ENCODE data around the gene RNU7-1. TPM values are rescaled to one million over a fixed set of nuclear protein-coding genes. Genes with fewer than 3 reads are reported as not detected.
"Not testable (repeated sequence)": the region's sequence is repeated elsewhere in the genome, so short reads cannot be mapped to it uniquely, and the experiment has no call there.

The RNU7-1 gene
- polyA plus RNA-seq (2012; ENCODE audit: missing spikeins) = not detected

DNA sequence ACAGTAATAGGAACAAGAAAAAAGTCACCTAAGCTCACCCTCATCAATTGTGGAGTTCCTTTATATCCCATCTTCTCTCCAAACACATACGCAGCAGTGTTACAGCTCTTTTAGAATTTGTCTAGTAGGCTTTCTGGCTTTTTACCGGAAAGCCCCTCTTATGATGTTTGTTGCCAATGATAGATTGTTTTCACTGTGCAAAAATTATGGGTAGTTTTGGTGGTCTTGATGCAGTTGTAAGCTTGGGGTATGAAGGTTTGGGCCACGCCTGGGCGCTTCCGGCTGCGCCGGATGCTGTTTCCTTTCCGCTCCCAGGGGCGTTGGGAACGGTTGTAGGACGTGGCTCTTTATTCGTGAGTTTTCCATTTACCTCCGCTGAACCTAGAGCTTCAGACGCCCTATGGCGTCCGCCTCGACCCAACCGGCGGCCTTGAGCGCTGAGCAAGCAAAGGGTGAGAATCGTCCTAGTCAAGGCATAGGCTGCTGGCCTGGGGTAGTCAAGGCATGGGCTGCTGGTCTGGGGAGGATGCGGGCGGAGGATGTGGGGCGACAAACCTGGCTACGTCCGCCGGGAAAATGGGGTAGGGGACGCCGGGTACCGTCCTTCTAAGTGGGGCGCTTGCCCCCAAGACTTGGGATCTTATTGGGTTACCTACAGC, at the start of gene RNU7-1, which contains the start of gene C12orf57:
Gene RNU7-1 (plus strand): TSS at position 95 of the 659 bp plus-strand sequence.
Gene C12orf57 (plus strand): TSS at position 301 of the 659 bp plus-strand sequence. CDS start 100 bp downstream, at position 401.
- peak; percentile 60; the same call in 1 of the 2 replicates for TF ChIP-seq TAF1 (IDR thresholded peaks at IDR 0.05; ENCODE audit: borderline replicate concordance, low read depth, low read length)
- peak; percentile 99 for TF ChIP-seq POLR2AphosphoS5 (IDR thresholded peaks at IDR 0.05; ENCODE audit: low read depth, low read length)
- TF ChIP-seq POLR2A (IDR thresholded peaks at IDR 0.05; ENCODE audit: low read depth, low read length) = peak; percentile 99
- DNase-seq (ENCODE audit: insufficient read length) = no peak
- FAIRE-seq = peak; percentile 91

DNA sequence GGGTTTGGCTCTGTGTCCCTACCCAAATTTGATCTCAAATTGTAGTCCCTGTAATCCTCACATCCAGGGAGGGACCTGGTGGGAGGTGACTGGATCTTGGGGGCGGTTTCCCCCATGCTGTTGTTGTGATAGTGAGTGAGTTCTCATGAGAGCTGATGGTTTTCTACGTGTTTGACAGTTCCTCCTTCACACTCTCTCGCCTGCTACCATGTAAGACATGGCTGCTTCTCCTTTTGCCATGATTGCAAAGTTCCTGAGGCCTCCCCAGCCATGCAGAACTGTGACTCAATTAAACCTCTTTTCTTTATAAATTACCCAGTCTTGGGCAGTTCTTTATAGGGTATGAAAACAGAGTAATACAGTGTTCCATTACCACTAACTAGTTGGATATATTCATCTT, 49.3 kb upstream of the RNU7-1 start:
- no peak for TF ChIP-seq TAF1 (IDR thresholded peaks at IDR 0.05; ENCODE audit: borderline replicate concordance, low read depth, low read length)
- no peak for TF ChIP-seq POLR2AphosphoS5 (IDR thresholded peaks at IDR 0.05; ENCODE audit: low read depth, low read length)
- TF ChIP-seq POLR2A (IDR thresholded peaks at IDR 0.05; ENCODE audit: low read depth, low read length) = no peak
- DNase-seq (ENCODE audit: insufficient read length) (no peak), FAIRE-seq (no peak)

DNA sequence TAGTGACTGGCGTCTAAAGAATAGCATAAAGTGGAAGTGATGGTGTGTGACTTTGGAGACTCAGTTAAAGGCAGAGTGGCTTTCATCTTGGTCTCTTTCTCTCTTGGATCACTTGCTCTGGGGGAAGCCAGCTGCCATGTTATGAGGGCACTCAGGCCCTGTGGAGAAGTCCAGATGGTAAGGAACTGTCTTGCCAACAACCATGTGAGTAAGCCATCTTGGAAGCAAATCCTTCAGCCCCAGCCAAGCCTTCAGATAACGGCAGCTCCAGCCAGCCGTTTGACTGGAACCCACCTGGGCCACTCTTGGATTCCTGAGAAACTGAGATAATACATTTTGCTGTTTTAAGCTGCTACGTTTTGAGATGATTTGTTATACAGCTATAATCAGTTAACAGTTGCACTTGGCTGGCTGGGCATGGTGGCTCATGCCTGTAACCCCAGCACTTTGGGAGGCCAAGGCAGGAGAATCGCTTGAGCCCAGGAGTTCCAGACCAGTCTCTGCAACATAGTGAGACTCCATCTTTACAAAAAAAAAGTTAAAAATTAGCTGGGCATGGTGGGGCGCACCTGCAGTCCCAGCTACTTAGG, 46.7 kb upstream of the RNU7-1 start:
- TF ChIP-seq POLR2AphosphoS5 (IDR thresholded peaks at IDR 0.05; ENCODE audit: low read depth, low read length) (no peak), TAF1 (IDR thresholded peaks at IDR 0.05; ENCODE audit: borderline replicate concordance, low read depth, low read length) (no peak), POLR2A (IDR thresholded peaks at IDR 0.05; ENCODE audit: low read depth, low read length) (no peak)
- FAIRE-seq (no peak), DNase-seq (ENCODE audit: insufficient read length) (no peak)

DNA sequence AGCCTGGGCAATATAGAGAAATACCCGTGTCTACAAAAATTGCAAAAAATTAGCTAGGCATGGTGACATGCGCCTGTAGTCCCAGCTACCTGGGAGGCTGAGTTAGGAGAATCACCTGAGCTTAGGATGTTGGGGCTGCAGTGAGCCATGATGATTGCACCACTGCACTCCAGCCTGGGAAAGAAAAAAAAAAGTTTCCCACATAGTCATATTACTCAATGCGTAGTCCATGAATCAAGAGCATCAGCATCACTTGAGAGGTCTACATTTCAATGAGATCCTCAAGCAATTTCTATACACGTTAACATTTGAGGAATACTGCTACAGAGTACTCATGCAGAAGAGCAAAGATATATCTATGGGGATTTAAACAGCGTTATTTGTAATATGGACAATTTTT, 44.2 kb upstream of the RNU7-1 start:
- DNase-seq (ENCODE audit: insufficient read length) (no peak), FAIRE-seq (no peak)

DNA sequence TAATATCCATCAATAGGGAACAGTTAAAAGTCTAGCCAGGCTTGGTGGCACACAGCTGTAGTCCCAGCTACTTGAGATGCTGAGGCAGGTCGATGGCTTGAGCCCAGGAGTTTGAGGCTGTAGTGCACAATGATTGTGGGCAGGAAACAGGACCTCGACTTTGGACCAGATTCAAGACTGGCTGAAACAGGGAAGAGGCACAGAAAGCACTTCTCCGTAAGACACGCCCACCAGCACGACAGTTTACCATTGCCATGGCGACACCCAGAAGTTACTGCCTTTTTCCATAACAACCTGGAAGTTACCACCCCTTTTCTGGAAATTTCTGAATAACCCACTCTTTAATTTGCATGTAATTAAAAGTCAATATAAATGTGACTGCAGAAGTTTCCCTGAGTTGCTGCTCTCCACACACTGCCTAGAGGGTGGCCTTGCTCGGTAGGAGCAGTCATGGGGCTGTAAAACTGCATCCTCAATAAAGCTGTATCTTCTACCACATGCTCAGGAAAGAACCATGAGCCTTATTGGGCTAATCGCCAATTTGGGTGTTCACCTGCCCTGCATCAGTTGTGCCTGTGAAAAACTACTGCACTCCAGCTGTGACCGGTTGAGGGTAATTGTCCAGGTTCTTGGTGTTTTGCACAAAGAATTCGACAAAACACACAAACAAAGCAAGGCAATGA, 43.6 kb upstream of the RNU7-1 start:
- no peak for TF ChIP-seq POLR2A (IDR thresholded peaks at IDR 0.05; ENCODE audit: low read depth, low read length)
- TF ChIP-seq POLR2AphosphoS5 (IDR thresholded peaks at IDR 0.05; ENCODE audit: low read depth, low read length) = no peak
- no peak for TF ChIP-seq TAF1 (IDR thresholded peaks at IDR 0.05; ENCODE audit: borderline replicate concordance, low read depth, low read length)
- DNase-seq (ENCODE audit: insufficient read length) (no peak), FAIRE-seq (no peak)

More for the DNA sequence above, 44.2 kb upstream of the RNU7-1 start:
- TF ChIP-seq POLR2AphosphoS5 (IDR thresholded peaks at IDR 0.05; ENCODE audit: low read depth, low read length) (no peak), TAF1 (IDR thresholded peaks at IDR 0.05; ENCODE audit: borderline replicate concordance, low read depth, low read length) (no peak), POLR2A (IDR thresholded peaks at IDR 0.05; ENCODE audit: low read depth, low read length) (no peak)

DNA sequence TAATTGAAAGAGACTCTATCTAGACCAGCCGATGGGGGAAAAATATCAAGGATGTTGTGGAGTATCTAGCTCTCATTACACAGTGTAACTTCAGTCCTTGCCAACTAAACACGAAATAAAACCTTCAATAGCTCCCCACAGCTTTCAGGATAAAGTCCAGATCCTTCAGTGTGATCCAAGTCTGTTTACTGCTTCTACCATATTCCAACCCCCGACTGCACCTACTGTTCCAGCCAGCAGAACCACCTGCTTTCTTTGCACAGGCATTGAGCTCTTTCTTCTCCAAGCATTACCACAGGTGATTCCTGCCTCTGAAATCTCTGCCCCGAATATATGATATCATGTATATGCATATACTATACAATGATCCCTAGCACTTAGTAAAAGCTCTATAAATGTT, 41.2 kb upstream of the RNU7-1 start:
- TF ChIP-seq TAF1 (IDR thresholded peaks at IDR 0.05; ENCODE audit: borderline replicate concordance, low read depth, low read length) (no peak), POLR2AphosphoS5 (IDR thresholded peaks at IDR 0.05; ENCODE audit: low read depth, low read length) (no peak), POLR2A (IDR thresholded peaks at IDR 0.05; ENCODE audit: low read depth, low read length) (no peak)
- FAIRE-seq = no peak
- DNase-seq (ENCODE audit: insufficient read length) = no peak

DNA sequence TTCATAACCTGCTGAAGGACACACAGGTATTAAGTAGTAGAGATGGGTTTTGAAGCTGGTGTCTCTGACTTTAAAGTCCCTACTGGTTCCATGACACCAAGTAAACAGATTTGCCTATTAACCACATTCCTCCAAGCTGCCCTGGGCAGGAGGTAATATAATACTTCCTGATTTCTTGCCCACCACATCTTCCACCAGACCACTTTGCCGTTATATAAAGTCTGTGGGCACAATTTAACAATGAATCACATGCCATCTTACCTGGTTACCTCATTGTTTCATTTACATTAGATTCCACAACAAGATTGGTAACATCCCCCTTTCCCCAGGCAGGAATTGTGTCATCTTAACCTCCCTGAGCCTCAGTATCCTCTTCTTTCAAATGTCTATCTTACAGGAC, 39.9 kb upstream of the RNU7-1 start:
- FAIRE-seq (peak; percentile 85), DNase-seq (ENCODE audit: insufficient read length) (no peak)
- TF ChIP-seq POLR2AphosphoS5 (IDR thresholded peaks at IDR 0.05; ENCODE audit: low read depth, low read length) = no peak
- no peak for TF ChIP-seq POLR2A (IDR thresholded peaks at IDR 0.05; ENCODE audit: low read depth, low read length)
- TF ChIP-seq TAF1 (IDR thresholded peaks at IDR 0.05; ENCODE audit: borderline replicate concordance, low read depth, low read length) = no peak

DNA sequence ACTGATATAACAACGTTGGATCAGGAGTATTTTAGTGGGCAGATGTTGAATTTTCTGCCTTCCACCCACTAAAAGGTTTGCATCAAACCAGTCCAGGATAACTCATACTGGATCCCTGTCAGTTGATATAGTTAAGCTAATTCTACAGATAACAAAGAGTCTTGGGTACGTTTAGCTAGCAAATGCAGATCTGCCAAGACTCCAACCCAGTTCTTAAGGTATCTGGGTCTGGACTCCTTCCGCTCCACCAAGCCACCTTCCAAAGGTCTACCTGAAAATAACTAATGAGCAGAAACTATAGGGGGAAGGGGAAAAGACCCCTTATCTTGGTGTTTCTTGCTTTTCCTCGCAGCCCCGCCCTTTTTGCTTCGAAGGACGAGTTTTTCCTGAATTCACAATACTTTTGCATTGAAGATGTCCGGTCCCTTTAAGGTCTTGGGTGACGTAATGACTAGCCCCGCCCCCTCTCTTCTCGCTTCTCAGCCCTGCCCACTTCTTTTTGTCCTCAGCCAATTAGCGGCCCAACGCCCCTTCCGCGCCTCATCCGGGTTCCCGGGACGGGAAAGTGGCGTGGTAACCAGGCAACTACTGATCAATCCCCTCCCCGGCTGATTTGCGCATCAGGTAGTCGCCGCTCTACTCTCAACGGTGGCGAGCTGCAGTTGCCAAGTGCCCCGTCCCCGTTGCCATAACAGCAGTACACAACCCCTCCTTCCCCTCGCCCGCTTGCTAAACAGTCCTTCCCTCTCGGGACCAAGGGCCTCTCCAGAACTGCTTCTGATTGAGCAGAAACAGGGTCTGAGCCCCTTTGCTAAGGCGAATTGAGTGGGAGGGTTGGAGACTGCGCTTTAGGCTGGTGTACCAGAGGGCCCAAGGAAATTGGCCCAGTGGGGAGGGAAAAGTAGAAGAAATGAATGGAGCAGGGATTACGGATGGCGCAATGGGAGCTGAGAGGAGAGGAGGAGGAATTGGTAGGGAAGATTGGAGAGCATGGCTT, 39.0 kb upstream of the RNU7-1 start, which contains the start of gene LRRC23:
Gene LRRC23 (plus strand): TSS at position 543 of the 997 bp plus-strand sequence. CDS start 812 bp downstream, outside the sequence.
- FAIRE-seq (peak; percentile 100), DNase-seq (ENCODE audit: insufficient read length) (peak; percentile 90)
- TF ChIP-seq POLR2AphosphoS5 (IDR thresholded peaks at IDR 0.05; ENCODE audit: low read depth, low read length) (0 out of 2 replicates have a peak, but pooled peaks have one; percentile 47), POLR2A (IDR thresholded peaks at IDR 0.05; ENCODE audit: low read depth, low read length) (peak; percentile 24; the same call in 1 of the 2 replicates), TAF1 (IDR thresholded peaks at IDR 0.05; ENCODE audit: borderline replicate concordance, low read depth, low read length) (no peak)

DNA sequence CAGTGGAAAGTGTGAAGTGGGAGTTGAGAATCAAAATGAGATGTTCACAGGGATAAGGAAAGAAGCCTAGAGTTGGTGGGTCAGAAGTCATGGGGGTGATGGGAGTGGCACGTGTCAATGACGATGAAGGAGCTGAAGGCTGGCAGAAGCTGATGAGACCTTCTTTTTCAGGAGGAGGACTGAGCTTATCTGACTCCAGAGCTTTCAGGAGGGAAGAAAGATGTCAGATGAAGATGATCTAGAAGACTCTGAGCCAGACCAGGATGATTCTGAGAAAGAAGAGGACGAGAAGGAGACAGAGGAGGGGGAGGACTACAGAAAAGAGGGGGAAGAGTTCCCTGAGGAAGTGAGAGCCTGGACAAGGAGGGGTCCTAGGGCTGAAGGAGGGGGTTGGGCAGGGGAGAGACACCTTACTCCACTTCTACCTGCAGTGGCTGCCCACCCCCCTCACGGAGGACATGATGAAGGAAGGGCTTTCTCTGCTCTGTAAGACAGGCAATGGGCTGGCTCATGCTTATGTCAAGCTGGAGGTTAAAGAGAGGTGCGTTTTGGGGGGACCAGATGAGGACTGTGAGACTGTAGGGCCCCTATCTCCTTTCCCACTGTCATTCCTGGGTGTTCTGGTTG, 38.1 kb upstream of the RNU7-1 start:
- peak; percentile 17 for FAIRE-seq
- TF ChIP-seq TAF1 (IDR thresholded peaks at IDR 0.05; ENCODE audit: borderline replicate concordance, low read depth, low read length) = no peak
- no peak for TF ChIP-seq POLR2AphosphoS5 (IDR thresholded peaks at IDR 0.05; ENCODE audit: low read depth, low read length)
- TF ChIP-seq POLR2A (IDR thresholded peaks at IDR 0.05; ENCODE audit: low read depth, low read length) = no peak
- DNase-seq (ENCODE audit: insufficient read length) = no peak

DNA sequence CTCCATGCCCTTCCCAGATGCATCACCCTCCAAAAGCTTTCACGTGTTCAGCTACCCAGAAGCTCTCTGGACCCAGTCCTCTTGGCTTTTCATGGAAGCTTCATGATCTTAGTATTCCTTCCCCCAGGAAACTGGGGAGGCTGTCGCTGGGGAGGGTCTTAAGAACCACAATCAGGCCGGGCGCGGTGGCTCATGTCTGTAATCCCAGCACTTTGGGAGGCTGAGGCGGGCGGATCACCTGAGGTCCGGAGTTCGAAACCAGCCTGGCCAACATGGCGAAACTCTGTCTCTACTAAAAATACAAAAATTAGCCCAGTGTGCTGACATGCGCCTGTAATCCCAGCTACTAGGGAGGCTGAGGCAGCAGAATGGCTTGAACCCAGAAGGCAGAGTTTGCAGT, 35.5 kb upstream of the RNU7-1 start:
- DNase-seq (ENCODE audit: insufficient read length); FAIRE-seq: not testable (repeated sequence)
